ENCODE results near the gene HCRTR1. TPM values are rescaled to one million over a fixed set of nuclear protein-coding genes. Genes with fewer than 3 reads are reported as not detected.

The HCRTR1 gene
- total and polyA plus RNA-seq, 2 donors (not counting 1 experiment from before 2014, with no cell fraction given) = 0.22 TPM; not detected in 1

DNA sequence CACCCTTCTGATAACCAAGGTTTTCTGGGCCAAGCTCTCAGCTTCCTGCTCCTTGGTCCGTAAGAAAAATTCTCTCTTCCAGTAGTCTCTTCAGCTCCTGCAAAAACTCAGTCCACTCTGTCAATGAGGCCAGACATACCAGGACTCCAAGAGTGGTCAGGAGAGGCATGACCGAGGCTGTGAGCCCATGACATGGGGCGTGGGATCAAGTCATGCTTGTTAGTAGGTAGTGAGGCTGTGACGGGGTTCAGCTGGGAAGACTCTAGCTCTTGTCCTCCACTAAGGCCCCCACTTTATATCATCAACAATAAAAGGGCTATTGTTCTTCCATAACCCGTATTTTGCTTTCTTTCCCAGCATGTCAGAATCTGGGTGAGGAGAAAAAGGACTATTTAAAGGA lies 10.1 kb upstream of the HCRTR1 start:
- Mint-ChIP-seq H3K27ac (no peak overlapping the region), H3K9me3 (ENCODE audit: insufficient read depth) (peaks cover 4% of the 10 kb centered on the region), H3K4me1 (peaks cover 13% of the 10 kb centered on the region), H3K27me3 (no peaks in the 10 kb centered on the region), H3K4me3 (no peak overlapping the region)
- no peak for TF ChIP-seq EZH2 (IDR thresholded peaks at IDR 0.05; ENCODE audit: borderline replicate concordance, insufficient read depth, low read depth, low read length, poor library complexity, severe bottlenecking)
- TF ChIP-seq, protein P1, sequence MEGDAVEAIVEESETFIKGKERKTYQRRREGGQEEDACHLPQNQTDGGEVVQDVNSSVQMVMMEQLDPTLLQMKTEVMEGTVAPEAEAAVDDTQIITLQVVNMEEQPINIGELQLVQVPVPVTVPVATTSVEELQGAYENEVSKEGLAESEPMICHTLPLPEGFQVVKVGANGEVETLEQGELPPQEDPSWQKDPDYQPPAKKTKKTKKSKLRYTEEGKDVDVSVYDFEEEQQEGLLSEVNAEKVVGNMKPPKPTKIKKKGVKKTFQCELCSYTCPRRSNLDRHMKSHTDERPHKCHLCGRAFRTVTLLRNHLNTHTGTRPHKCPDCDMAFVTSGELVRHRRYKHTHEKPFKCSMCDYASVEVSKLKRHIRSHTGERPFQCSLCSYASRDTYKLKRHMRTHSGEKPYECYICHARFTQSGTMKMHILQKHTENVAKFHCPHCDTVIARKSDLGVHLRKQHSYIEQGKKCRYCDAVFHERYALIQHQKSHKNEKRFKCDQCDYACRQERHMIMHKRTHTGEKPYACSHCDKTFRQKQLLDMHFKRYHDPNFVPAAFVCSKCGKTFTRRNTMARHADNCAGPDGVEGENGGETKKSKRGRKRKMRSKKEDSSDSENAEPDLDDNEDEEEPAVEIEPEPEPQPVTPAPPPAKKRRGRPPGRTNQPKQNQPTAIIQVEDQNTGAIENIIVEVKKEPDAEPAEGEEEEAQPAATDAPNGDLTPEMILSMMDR (IDR thresholded peaks at IDR 0.05) = no peak
- ChIA-PET POLR2A (interaction anchor here (0.7 kb wide), 1 partner anchor 1743 kb away, joined by 4 read pairs; no protein-coding TSS in a partner anchor), CTCF (no interaction called here)
- Histone ChIP-seq H2AFZ (ENCODE audit: insufficient read depth, low read depth, low read length, poor library complexity, severe bottlenecking) (no peak overlapping the region), H4K20me1 (ENCODE audit: control insufficient read depth, insufficient read depth, low read length, poor library complexity, severe bottlenecking) (no peaks in the 10 kb centered on the region), H3K27ac (ENCODE audit: low read length in 2 of 2) (no peak overlapping the region), H3K36me3 (replicated peaks in 1 of 2; ENCODE audit: control extremely low read depth in 1 of 2, control insufficient read depth in 1 of 2, extremely low read depth in 1 of 2, insufficient read depth in 2 of 2, low read length in 1 of 2) (no peaks in the 10 kb centered on the region), H3K9me3 (ENCODE audit: control extremely low read depth in 1 of 3, control insufficient read depth in 2 of 3, insufficient read depth in 1 of 3, low read length in 2 of 3) (peaks cover 0 to 2% (median 0%) of the 10 kb centered on the region in 3 donors), H3K27me3 (replicated peaks in 1 of 4; ENCODE audit: control extremely low read depth in 1 of 4, control insufficient read depth in 3 of 4, insufficient read depth in 4 of 4, low read length in 3 of 4) (peaks cover 0 to 3% (median 0%) of the 10 kb centered on the region in 4 experiments), H3K4me3 (ENCODE audit: control extremely low read depth in 1 of 5, extremely low read depth in 1 of 5, insufficient read depth in 1 of 5, low read depth in 2 of 5, low read length in 4 of 5) (no peak overlapping the region), H3K4me2 (replicated peaks; ENCODE audit: low read depth, low read length, poor library complexity, severe bottlenecking) (no peak overlapping the region), H3K4me1 (ENCODE audit: control insufficient read depth in 2 of 2, insufficient read depth in 2 of 2, low read length in 2 of 2) (peaks cover 7 to 8% of the 10 kb centered on the region in 2 donors), H3K9ac (ENCODE audit: low read length) (no peak overlapping the region), H3K79me2 (ENCODE audit: control insufficient read depth, insufficient read depth, low read length) (no peaks in the 10 kb centered on the region)
- intact Hi-C loops (cut with micrococcal nuclease) = loop anchor here (2.0 kb wide), 1 partner anchor 37 kb away; the partner anchor contains the start of gene PEF1
- DNase-seq (no peak), ATAC-seq (ENCODE audit: low read depth) (no peak)
- WGBS (ENCODE audit: insufficient coverage) = 88% methylated on average over 1 of the region's 5 CpGs

DNA sequence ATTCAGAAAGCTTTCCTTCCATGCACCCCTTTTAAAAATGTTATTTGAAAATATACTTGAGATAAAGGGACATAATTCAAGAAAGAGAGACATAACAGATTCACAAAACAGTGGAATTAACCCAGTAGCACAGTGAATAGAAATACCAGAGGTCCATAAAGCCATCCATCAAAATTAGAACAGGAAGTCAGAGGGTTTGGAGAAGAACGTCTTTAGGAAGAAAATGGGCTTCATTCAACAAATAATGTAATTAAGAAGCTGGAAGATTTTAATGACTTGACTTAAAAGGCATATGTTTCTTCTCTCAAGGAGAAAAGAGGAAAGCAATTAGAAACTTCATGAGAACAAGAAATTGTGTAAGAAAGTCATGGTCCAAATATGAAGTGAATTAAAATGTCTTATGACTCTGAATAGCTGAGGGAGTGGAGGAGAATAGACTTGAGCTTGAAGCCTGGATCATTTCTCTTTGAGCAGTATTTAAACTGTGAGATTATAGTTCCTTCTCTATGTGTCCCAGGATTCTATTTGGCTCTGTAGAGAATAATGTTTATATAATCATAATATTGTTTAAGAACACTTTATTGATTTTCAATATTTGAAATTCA lies 7.9 kb upstream of the HCRTR1 start:
- H3K36me3 ChIP-seq (replicated peaks in 1 of 2; ENCODE audit: control extremely low read depth in 1 of 2, control insufficient read depth in 1 of 2, extremely low read depth in 1 of 2, insufficient read depth in 2 of 2, low read length in 1 of 2) = no peaks in the 10 kb centered on the region
- H3K27ac Mint-ChIP-seq = no peak overlapping the region
- no peak for ATAC-seq (ENCODE audit: low read depth)
- peaks cover 13% of the 10 kb centered on the region for H3K4me1 Mint-ChIP-seq
- intact Hi-C loops (cut with micrococcal nuclease) = no loop called here
- no CpG with 5 or more reads among the region's 1 CpG for WGBS (ENCODE audit: insufficient coverage)
- no peak overlapping the region for H2AFZ ChIP-seq (ENCODE audit: insufficient read depth, low read depth, low read length, poor library complexity, severe bottlenecking)
- no peaks in the 10 kb centered on the region for H3K27me3 Mint-ChIP-seq
- peaks cover 0 to 3% (median 0%) of the 10 kb centered on the region in 4 experiments for H3K27me3 ChIP-seq (replicated peaks in 1 of 4; ENCODE audit: control extremely low read depth in 1 of 4, control insufficient read depth in 3 of 4, insufficient read depth in 4 of 4, low read length in 3 of 4)
- peaks cover 7 to 8% of the 10 kb centered on the region in 2 donors for H3K4me1 ChIP-seq (ENCODE audit: control insufficient read depth in 2 of 2, insufficient read depth in 2 of 2, low read length in 2 of 2)
- no peak overlapping the region for H3K4me3 ChIP-seq (ENCODE audit: control extremely low read depth in 1 of 5, extremely low read depth in 1 of 5, insufficient read depth in 1 of 5, low read depth in 2 of 5, low read length in 4 of 5)
- H4K20me1 ChIP-seq (ENCODE audit: control insufficient read depth, insufficient read depth, low read length, poor library complexity, severe bottlenecking) = no peaks in the 10 kb centered on the region
- peaks cover 0 to 2% (median 0%) of the 10 kb centered on the region in 3 donors for H3K9me3 ChIP-seq (ENCODE audit: control extremely low read depth in 1 of 3, control insufficient read depth in 2 of 3, insufficient read depth in 1 of 3, low read length in 2 of 3)
- TF ChIP-seq, protein P1 (IDR thresholded peaks at IDR 0.05) = no peak
- TF ChIP-seq EZH2 (IDR thresholded peaks at IDR 0.05; ENCODE audit: borderline replicate concordance, insufficient read depth, low read depth, low read length, poor library complexity, severe bottlenecking) = no peak
- H3K27ac ChIP-seq (ENCODE audit: low read length in 2 of 2) = no peak overlapping the region
- no peak overlapping the region for H3K4me2 ChIP-seq (replicated peaks; ENCODE audit: low read depth, low read length, poor library complexity, severe bottlenecking)
- DNase-seq = no peak
- POLR2A ChIA-PET = no interaction called here
- no peak overlapping the region for H3K4me3 Mint-ChIP-seq
- CTCF ChIA-PET = interaction anchor here (0.7 to 1.1 kb wide), 3 partner anchors 9 to 376 kb away, joined by 3 to 5 read pairs (median 3); no protein-coding TSS in a partner anchor
- peaks cover 4% of the 10 kb centered on the region for H3K9me3 Mint-ChIP-seq (ENCODE audit: insufficient read depth)
- no peak overlapping the region for H3K9ac ChIP-seq (ENCODE audit: low read length)
- no peaks in the 10 kb centered on the region for H3K79me2 ChIP-seq (ENCODE audit: control insufficient read depth, insufficient read depth, low read length)

Measured in B cell (primary cell).